ENCODE data around the gene CDYL.
"Not testable (repeated sequence)": the region's sequence is repeated elsewhere in the genome, so short reads cannot be mapped to it uniquely, and the experiment has no call there.

CDYL gene

DNA sequence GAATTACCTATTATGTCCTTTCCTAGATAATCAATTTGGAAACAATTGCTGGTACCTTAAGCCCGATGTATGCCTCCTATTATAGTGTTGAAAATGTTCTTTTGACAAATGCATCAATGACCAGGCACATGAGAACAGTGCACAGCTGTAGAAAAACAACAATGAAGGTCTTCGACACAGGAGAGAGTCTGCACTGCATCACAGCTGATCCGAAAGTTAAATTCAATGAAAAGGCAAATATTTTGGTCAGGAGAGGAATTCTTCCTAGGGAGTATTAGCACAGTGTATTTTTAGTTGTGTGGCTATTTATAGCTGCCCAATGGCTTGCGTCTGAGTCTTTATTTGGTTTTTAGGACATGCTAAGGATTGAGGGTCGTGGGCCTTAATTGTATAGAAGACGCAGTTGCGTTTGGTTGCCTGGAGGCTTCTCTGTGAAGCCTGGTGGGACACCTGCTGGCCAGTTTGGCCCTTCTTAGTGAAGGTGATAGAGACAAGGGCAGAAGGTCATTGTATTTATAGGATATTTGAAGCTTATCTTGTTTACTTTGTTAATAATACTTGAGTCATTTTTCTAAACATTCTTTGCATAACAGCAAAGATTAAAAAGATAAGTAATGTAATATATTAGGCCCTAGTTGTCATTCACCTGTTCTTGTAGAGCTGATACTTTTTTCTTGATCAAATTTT is 72.3 kb downstream of the CDYL start:
- DNase-seq = no peak

GRCh38 chr6:4849226-4850022 is 73.2 kb downstream of the CDYL start:
- no peak for DNase-seq

DNA sequence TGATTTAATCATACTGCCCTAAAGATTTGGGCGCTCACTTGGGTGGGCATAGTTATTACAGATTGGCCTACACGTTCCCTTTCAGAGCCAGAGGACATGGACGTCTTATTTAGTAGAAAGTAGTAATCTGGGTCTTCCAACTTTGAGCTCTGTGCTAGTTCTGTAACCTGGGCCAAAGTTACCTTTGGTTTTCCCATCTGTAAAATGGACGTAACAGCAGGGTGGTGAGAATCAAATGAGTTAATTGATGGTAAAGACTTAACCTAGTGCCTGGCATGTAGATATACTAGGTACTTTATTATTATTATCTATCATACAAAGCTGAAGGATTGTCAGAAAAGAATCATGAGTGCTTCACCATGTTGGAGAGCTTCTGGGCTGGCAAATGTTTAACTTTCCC is 74.8 kb downstream of the CDYL start:
- DNase-seq = no peak

- DNase-seq = not testable (repeated sequence)
Measured at GRCh38 chr6:4852186-4852585, 76.0 kb downstream of the CDYL start.

DNA sequence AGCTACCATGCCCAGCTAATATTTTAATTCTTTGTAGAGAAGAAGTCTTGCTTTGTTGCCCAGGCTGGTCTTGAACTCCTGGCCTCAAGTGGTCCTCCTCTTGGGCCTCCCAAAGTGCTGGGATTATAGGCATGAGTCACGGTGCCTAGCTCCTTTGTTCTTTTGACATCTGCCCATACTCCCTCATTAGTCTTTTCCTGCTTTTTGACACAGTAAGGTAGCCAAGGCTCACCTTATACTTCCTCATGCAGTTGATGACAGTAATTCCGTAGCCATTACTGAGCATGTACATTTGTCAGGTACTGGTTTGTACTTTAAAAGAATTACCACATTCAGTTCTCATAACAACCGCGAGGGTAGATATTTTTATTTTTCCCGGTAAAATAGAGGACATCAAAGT is 76.7 kb downstream of the CDYL start:
- no peak for DNase-seq

DNA sequence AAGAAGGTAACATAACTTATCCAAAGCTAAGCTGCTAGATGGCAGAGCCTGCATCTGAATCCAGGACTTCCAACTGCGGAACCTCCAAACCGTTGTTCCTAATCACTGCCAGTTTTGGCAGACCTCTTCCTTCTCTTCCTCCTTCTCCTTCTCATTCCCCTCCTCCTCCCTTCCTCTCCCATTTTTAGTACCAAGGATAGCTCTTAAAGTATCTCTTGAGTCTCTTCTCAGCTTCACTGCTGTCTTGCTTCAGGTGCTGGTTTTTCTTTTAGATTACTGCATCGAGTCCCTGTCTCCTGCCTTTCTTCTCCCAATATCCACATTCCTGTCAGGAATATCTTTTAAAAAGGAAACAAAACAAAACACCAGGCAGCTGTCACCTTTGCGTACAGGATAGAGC is 77.1 kb downstream of the CDYL start:
- no peak for DNase-seq

GRCh38 chr6:4853782-4854511 is 77.7 kb downstream of the CDYL start:
- no peak for DNase-seq

DNA sequence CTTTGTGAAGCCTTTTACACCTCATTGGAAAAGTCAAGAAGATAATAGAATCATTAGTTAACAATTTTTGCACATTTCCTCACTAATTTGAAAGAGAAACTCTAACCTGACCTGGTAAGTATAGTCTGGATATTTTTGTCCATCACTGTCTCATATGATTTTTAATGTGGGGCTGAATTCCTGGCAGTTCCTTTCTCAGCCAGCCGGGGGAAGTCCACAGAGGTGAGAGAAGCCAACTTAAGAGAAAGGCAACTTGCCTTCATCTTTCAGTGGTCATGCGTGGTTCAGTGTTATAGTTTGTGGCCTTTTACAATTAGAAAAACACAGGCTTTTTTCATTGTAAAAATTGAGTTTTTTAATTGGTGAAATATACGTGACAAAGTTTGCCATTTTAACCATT is 80.6 kb downstream of the CDYL start:
- DNase-seq = no peak

DNA sequence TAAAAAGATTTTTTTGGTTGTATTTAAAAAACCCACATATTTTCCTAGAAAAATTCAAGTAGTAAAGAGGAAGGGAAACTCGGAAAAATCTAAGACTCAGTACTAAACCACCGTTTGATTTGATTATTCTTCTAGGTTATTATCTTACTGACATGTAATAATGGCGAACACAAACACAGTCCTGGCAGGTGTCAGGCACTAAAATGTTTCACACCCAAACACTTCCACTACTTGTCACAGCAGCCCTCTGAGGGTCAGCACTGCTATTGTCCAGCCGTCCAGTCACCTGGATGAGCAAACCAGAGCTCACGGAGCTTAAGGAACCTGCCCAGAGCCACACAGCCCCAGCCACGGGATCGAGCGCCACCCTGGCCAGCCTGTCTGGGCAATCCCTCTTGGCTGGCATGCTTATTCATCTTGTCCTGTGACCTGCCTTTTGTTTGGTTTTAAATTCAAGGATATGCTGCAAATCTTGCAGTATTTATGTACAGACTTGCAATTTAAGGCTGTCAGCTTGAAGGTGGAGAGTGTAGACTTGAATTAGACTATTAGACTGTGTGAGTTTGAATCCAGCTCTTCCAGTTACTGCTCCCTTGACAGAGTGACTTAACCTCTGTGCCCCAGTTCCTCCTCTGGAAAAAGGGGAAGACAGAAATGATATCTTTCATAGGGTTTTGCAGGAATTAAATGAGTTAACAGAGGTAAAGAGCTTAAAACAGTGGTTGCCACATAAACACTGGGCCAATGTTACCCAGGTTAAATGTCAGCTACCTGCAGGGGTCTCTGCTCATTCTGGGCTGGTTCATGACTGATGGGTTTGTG is 82.2 kb downstream of the CDYL start:
- DNase-seq = no peak

GRCh38 chr6:4860387-4860786 is 84.2 kb downstream of the CDYL start:
- DNase-seq = no peak

- DNase-seq = no peak
Measured at GRCh38 chr6:4861564-4861963, 85.4 kb downstream of the CDYL start.

- DNase-seq = no peak
Measured at GRCh38 chr6:4864519-4864918, 88.3 kb downstream of the CDYL start.

DNA sequence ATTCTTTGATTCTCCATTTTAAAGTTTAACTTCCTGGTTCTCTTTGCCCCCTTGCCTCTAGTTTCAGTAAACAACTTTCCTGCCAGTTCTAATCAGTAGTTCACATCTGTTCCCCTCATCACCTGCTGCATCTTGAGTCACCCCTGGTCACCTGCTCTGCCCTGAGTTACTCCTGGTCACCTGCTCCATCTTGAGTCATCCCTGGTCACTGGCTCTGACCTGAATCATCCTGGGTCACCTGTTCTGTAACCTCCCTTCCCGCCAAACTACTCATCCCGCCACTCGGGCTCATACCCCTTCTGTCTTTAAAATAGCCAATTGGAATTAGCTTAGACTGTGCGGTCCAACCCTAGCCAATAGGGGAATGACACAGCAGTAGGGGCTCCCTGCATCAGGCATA is 88.8 kb downstream of the CDYL start:
- not testable (repeated sequence) for DNase-seq

DNA sequence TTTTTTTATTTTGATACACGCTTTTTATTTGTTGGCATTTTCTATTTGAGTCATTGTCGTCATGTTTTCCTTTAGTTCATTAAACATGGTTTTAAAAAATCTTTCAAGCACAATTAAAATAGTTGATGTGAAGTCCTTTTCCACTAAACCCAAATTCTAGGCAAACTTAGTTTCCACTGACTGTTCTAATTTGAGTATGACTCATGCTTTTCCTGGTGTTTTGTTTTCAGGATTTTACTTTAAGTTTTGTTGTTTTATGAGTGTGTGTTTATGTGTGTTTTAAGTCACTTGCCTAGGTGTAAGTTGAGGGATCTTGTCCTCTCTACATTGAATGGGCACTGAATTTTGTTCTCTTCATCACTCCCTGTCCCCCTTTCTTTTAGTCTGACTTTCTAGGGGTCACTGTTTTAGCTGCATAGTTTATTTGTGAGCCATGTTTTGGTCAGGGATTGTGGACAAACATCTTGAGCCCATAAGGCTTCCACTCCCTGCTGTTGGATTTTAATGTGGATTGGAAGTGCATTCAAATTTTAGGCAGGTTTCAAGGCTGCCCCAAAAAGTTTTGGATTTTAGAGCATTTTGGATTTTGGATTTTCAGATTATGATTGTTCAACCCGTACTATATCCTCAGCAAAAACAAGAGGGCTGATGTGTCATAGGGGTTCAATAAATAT is 94.8 kb downstream of the CDYL start:
- no peak for DNase-seq

DNA sequence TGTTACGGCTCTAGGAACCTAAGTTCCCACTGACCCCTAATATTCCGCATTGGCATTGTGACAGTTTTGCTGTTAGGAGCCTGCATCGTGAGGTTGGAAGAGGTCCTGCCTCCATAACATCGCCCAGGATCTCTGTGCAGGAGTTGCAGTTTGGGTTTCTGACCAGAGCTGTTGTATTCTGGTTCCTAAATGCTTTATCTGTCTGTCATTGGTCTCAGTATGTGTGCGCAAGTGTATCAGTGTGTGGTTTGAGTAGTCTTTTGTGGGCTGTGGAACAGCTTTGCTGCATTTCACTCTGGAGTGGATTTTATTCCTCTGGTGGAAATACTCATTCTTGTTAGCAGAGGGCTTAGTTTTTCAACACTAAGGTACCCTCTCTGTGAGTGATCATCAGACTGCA is 95.6 kb downstream of the CDYL start:
- no peak for DNase-seq

GRCh38 chr6:4872841-4873240 is 96.6 kb downstream of the CDYL start:
- DNase-seq = no peak

GRCh38 chr6:4873928-4874327 is 97.7 kb downstream of the CDYL start:
- no peak for DNase-seq

DNA sequence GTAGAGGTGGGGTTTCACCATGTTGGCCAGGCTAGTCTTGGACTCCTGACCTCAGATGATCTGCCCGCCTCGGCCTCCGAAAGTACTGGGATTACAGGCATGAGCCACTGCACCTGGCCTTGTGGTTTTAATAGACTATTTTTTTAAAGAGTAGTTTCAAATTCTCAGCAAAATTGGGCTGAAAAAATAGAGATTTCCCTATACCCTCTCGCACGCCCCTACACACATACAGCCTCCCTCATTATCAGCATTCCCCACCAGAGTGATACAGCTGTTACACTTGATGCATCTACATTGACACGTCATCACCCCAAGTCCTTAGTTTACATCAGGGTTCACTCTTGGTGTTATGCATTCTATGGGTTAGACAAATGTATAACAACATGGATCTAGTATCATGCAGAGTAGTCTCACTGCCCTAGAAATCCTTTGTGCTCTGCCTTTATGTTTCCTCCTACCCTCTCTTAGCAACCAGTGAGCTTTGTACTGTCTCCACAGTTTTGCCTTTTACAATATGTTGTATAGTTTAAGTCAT is 103.6 kb downstream of the CDYL start:
- DNase-seq = no peak

DNA sequence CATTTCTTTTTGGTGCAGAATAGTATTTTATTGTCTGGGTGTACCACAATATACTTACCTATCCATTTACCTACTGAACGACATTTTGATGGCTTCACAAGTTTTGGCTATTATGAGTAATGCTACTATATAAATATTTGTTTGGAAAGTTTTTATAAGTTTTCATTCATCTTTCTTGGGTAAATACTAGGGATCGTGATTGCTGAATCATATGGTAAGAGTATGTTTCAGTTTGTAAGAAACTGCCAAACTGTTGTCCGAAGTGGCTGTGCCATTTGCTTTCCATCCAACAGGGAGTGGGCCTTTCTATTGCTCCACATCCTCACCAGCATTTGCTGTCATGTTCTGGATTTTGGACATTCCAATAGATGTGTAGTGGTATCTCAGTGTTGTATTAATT is 104.2 kb downstream of the CDYL start:
- DNase-seq = no peak

DNA sequence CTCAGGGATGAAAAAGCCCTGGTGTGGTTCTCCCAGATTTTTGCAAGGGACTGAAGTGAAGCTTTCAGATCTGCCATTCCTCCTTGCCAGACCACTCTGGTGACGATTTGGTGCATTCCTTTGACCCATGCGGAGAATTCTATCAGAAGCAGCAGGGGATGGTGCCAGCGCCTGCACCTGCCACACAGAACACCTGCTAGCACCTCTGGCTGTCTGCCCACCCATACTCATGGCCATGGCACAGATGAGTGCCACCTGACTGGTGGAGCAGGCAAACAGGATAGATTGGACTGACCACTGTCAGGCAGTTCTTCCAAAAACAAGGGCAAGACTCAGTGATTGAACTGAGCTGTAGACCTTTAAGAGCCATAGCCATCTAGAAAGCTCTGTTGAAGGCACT is 107.1 kb downstream of the CDYL start:
- DNase-seq = no peak

DNA sequence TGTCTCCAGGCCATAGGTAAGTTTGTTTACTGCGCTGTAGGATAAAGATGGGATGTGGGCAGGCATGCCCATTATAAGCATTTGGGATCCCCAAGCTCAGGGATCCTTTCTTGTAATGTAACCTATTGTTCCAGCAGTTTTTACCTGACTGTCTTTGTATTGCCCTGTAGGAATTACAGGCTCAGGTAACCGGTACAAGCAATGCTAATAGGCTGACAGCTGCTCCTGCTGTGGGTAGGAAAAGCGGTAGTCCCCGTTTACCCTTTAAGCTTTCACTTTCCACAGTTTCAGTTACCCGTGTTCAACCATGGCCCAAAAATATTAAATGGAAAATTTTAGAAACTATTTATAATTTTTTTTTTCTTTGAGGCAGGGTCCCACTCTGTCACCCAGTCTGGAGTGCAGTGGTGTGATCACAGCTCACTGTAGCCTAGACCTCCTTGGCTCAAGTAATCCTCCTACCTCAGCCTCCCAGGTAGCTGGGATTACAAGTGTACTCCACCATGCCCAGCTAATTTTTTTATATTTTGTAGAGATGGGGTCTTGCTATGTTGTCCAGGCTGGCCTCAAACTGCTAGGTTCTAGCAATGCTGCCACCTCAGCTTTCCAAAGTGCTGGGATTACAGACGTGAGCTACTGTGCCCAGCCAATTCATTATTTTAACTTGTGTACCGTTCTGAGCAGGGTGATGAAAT is 108.6 kb downstream of the CDYL start:
- no peak for DNase-seq
